Esophagus squamous epithelium (tissue), 5 donors: ENCODE measurements around the gene MEIS1. TPM values are rescaled to one million over a fixed set of nuclear protein-coding genes. Genes with fewer than 3 reads are reported as not detected.

Source experiments
- DNase-seq: peaks from one replicate; lab custom pipeline; 2025; lab: John Stamatoyannopoulos, UW
- H3K27ac ChIP-seq, 4 donors: fragments of 200-600 bp; sonication (generic); one replicate each; pipeline ENCODE4 v1.5.1; 2016 to 2019; ENCODE audit warnings: mild to moderate bottlenecking in 1 of 4
- H3K27me3 ChIP-seq, 4 donors: fragments of 200-600 bp; sonication (generic); 1 replicate in 3 of 4; 2 replicates in 1 of 4; pipeline versions ENCODE4 v1.5.1 to v1.6.0; 2017 to 2021; ENCODE audit warnings: antibody characterized with exemption in 1 of 4
- H3K36me3 ChIP-seq, 3 donors: fragments of 200-600 bp; sonication (generic); one replicate each; pipeline ENCODE4 v1.5.1; 2016 to 2019
- H3K4me1 ChIP-seq, 3 donors: fragments of 200-600 bp; sonication (generic); one replicate each; pipeline ENCODE4 v1.5.1; 2017 to 2019
- H3K4me3 ChIP-seq, 4 donors: fragments of 200-600 bp; sonication (generic); 1 replicate in 3 of 4; 2 replicates in 1 of 4; pipeline ENCODE4 v1.5.1; 2016 to 2019; ENCODE audit warnings: mild to moderate bottlenecking in 2 of 4, moderate library complexity in 1 of 4
- H3K9me3 ChIP-seq, 3 donors: fragments of 200-600 bp; sonication (generic); one replicate each; pipeline ENCODE4 v1.5.1; 2016 to 2019
- CTCF ChIP-seq, 6 experiments: fragments of 450-650 bp in 4 of 6; fragments of 200-600 bp in 2 of 6; sonication (generic) in 2 of 6; IDR thresholded peaks; one replicate each; pipeline ENCODE4 v1.5.1; 2016 to 2019; ENCODE audit warnings: antibody characterized with exemption in 6 of 6, mild to moderate bottlenecking in 4 of 6, moderate library complexity in 4 of 6
- POLR2A ChIP-seq, 4 donors: fragments of 450-650 bp; IDR thresholded peaks; one replicate each; pipeline ENCODE4 v1.6.1; 2017; ENCODE audit warnings: antibody characterized with exemption in 4 of 4, mild to moderate bottlenecking in 4 of 4, moderate library complexity in 3 of 4
- WGBS, 2 donors: methylation state at CpG; one replicate each; pipeline ENCODE4 v1.1.5; 2018; 5-methylcytosine and 5-hydroxymethylcytosine counted together
- intact Hi-C: fragments of 100-400 bp; cut with DNase I; formaldehyde crosslinking; loops from one replicate; pipeline ENCODE4 v1.15.0; 2022
- total RNA-seq, 4 donors: library from RNA; depleted of rRNA; stranded (reverse); fragments of >200 nt; gene quantifications; one replicate each; pipeline ENCODE4 v1.1.0, GENCODE V29; 2016
- donor health status: DM: yes; HTN: yes; CAD: no.

The MEIS1 gene
- total RNA-seq, 4 donors from 2014 or later = 17.8 to 56.1 (median 28.5) TPM

- H3K27ac ChIP-seq = no peak overlapping the region
- DNase-seq = no peak
- no peaks in the 10 kb centered on the region for H3K36me3 ChIP-seq
- H3K4me1 ChIP-seq = no peaks in the 10 kb centered on the region
- no peaks in the 10 kb centered on the region for H3K9me3 ChIP-seq
- no peak overlapping the region for H3K4me3 ChIP-seq
- WGBS, 2 donors = 97% methylated on average over 10 to 18 of the region's 18 CpGs
- TF ChIP-seq POLR2A (IDR thresholded peaks at IDR 0.05) (no peak), CTCF (IDR thresholded peaks at IDR 0.05) (no peak)
- H3K27me3 ChIP-seq = no peaks in the 10 kb centered on the region
- intact Hi-C loops = no loop called here
Measured at GRCh38 chr2:66418381-66418780, 16.5 kb upstream of the MEIS1 start.

- intact Hi-C loops = no loop called here
- H3K36me3 ChIP-seq = no peaks in the 10 kb centered on the region
- TF ChIP-seq POLR2A (IDR thresholded peaks at IDR 0.05) (no peak), CTCF (IDR thresholded peaks at IDR 0.05) (no peak)
- H3K27me3 ChIP-seq = peaks cover 0 to 12% (median 0%) of the 10 kb centered on the region in 4 donors
- WGBS, 2 donors = 63 to 67% methylated on average over 1 of the region's 1 CpG
- no peak overlapping the region for H3K4me3 ChIP-seq
- H3K27ac ChIP-seq = no peak overlapping the region
- peaks cover 0 to 19% (median 0%) of the 10 kb centered on the region in 3 donors for H3K4me1 ChIP-seq
- H3K9me3 ChIP-seq = no peaks in the 10 kb centered on the region
- no peak for DNase-seq
Measured at GRCh38 chr2:66421612-66422011, 13.3 kb upstream of the MEIS1 start.

GRCh38 chr2:66423391-66424124 is 11.4 kb upstream of the MEIS1 start:
- WGBS, 2 donors = 86 to 89% methylated on average over 2 of the region's 2 CpGs

GRCh38 chr2:66426244-66427111 is 8.4 kb upstream of the MEIS1 start:
- TF ChIP-seq POLR2A (IDR thresholded peaks at IDR 0.05) (no peak), CTCF (IDR thresholded peaks at IDR 0.05) (no peak)
- Histone ChIP-seq H3K27ac (peak overlapping the region; percentile 71 to 85 (median 76)), H3K4me3 (peak overlapping the region; percentile 47 to 70 (median 58)), H3K9me3 (no peaks in the 10 kb centered on the region), H3K27me3 (peaks cover 0 to 15% (median 0%) of the 10 kb centered on the region in 4 donors), H3K4me1 (peaks cover 0 to 58% (median 0%) of the 10 kb centered on the region in 3 donors), H3K36me3 (no peaks in the 10 kb centered on the region)
- intact Hi-C loops = no loop called here
- no peak for DNase-seq
- 13 to 29% methylated on average over 14 of the region's 60 CpGs for WGBS, 2 donors

More at GRCh38 chr2:66423391-66424124, 11.4 kb upstream of the MEIS1 start:
- Histone ChIP-seq H3K4me1 (peaks cover 0 to 37% (median 0%) of the 10 kb centered on the region in 3 donors), H3K4me3 (no peak overlapping the region), H3K36me3 (no peaks in the 10 kb centered on the region), H3K9me3 (no peaks in the 10 kb centered on the region), H3K27ac (no peak overlapping the region), H3K27me3 (peaks cover 0 to 15% (median 0%) of the 10 kb centered on the region in 4 donors)
- no peak for DNase-seq
- TF ChIP-seq POLR2A (IDR thresholded peaks at IDR 0.05) (no peak), CTCF (IDR thresholded peaks at IDR 0.05) (peak in 1 of 6 experiments; percentile 10)
- intact Hi-C loops = no loop called here
